ENCODE data around the gene CD2.

CD2 gene

DNA sequence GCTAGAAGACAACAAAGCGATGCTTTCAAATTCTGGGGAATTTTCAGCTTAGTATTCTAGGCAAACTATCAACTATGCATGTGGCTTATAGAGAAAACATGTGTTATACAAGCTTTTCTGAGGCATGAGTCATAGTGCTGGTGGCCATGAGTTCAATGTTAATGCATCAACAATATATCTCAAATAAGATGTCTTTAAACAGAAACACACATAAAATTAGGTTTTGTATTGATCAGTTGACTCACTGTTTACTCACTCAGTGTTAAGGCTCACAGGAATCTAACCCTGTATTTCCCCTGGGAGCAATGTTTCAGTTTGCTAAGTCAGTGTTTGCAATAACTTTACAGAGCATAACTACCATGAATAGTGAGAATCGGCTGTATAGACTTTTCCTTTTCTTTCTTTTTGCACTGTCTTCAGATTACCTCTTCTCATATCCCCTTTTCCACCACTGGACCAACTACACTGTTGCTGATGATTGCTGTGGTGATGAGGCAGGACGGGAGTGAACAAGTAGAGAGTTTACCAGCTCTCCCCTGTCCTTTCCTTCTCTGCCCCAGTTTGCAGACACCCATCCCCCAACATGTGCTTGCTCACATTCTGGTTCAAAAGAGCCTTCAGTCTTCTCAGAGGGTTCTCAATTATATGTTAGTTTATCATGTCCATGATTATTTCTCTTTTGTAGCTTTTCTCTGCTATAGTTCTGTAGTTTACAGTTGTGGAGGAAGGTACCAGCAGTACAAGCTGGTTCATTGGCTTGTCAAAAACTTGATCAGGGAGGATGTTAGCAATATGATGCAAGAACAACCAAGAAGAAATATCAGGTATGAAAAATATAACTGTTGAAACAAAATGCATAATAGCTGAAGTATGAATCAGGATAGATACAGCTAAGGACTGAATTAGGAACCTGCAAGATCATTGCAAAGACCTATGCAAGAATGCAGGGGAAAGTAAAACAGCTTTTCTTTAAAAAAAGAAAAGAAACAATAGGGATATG lies 23.9 kb downstream of the CD2 start:
- DNase-seq (ENCODE audit: low read depth in 2 of 2), result peak; percentile 94 to 95

DNA sequence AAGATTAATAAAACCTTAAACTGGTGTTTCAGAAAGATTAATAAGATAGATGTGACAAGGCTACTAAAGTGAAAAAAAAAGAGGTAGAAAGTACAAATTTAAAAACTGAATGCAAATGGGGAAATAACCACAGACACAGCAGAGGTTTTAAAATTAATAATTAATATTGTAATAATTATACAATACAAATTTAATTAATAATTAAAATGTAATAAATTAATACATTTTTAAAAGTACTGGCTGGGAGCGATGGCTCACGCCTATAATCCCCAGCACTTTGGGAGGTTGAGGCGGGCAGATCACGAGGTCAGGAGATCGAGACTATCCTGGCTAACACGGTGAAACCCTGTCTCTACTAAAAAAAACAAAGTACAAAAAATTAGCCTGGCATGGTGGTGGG lies 26.8 kb downstream of the CD2 start:
- no peak for DNase-seq (ENCODE audit: low read depth in 2 of 2)

GRCh38 chr1:116785006-116785405 lies 30.8 kb downstream of the CD2 start:
- no peak for DNase-seq (ENCODE audit: low read depth in 2 of 2)

- DNase-seq (ENCODE audit: low read depth in 2 of 2), result no peak
Observed at GRCh38 chr1:116786049-116786448, 31.8 kb downstream of the CD2 start.

GRCh38 chr1:116791727-116792126 lies 37.5 kb downstream of the CD2 start:
- no peak for DNase-seq (ENCODE audit: low read depth in 2 of 2)

- DNase-seq (ENCODE audit: low read depth in 2 of 2), result no peak
Observed at GRCh38 chr1:116793357-116793935, 39.2 kb downstream of the CD2 start.

GRCh38 chr1:116794371-116794770 lies 40.1 kb downstream of the CD2 start:
- no peak for DNase-seq (ENCODE audit: low read depth in 2 of 2)

- DNase-seq (ENCODE audit: low read depth in 2 of 2), result no peak
Observed at GRCh38 chr1:116794804-116795481, 40.7 kb downstream of the CD2 start.

DNA sequence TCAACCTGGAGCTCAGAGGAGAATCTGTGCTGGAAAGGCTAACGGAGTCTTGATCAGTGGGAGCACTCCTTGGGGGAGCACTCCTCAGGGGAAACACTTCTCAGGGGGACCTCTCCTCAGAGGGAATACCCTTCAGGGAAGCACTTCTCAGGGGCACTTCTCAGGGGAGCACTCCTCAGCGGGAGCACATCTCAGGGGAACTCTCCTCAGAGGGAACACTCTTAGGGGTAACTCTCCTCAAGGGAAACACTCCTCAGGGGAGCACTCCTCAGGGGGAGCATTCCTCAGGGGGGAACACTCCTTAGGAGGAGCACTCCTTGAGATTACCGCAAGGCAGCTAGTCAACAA lies 41.2 kb downstream of the CD2 start:
- no peak for DNase-seq (ENCODE audit: low read depth in 2 of 2)

GRCh38 chr1:116804736-116805135 lies 50.5 kb downstream of the CD2 start:
- DNase-seq (ENCODE audit: low read depth in 2 of 2), result no peak

GRCh38 chr1:116805398-116805797 lies 51.2 kb downstream of the CD2 start:
- no peak for DNase-seq (ENCODE audit: low read depth in 2 of 2)

GRCh38 chr1:116806245-116806644 lies 52.0 kb downstream of the CD2 start:
- DNase-seq (ENCODE audit: low read depth in 2 of 2), result no peak

DNA sequence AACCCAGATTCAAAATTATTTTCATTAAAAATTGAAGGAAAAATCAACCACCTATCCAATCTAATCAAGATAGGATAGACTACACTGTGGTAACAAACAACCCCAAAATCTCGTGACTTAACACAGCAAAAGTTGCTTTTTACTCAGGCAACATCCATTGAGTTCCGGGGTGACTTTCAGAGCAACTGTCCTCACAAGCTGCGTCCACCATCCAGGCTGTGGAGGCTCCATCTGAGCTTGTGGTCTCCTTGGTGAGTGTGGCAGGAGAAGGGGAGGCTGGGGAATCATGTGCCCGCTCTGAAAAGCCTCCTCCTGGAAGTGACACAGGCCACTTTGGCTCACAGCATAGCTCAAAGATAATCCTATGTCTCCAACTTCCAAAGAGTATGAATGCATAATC lies 52.4 kb downstream of the CD2 start:
- no peak for DNase-seq (ENCODE audit: low read depth in 2 of 2)

- no peak for DNase-seq (ENCODE audit: low read depth in 2 of 2)
Observed at GRCh38 chr1:116807394-116808199, 53.4 kb downstream of the CD2 start.

DNA sequence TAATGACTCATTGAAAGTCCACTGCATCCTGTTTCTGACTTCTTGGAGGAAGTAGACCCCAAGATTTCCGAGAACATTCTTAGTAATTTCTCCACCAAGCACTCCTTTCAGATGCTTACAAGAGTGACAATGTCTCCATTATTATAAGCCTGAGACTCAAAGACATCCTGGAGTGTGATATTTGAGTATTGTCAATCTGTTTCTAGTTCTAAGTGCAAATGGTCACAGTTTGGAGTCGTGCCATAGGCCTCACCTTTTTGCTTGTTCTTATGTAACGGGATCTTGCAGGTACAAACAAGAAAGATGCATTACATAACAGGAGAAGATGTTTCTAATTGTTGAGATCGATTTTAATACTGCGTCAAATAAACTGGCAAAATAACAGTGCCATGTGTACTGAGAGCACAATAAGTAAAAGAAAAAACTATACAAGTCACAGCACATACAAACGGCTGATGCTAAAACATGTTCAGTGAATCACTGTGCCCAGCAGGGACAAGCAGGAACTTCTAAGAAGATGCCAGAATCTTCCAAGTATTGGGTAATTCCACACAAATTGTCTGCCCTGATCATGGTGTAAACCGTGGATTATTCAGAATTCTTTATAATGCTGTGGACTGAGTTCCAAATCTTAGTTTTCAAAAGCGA lies 54.1 kb downstream of the CD2 start:
- no peak for DNase-seq (ENCODE audit: low read depth in 2 of 2)

- DNase-seq (ENCODE audit: low read depth in 2 of 2), result no peak
Observed at GRCh38 chr1:116808848-116809508, 54.7 kb downstream of the CD2 start.

DNA sequence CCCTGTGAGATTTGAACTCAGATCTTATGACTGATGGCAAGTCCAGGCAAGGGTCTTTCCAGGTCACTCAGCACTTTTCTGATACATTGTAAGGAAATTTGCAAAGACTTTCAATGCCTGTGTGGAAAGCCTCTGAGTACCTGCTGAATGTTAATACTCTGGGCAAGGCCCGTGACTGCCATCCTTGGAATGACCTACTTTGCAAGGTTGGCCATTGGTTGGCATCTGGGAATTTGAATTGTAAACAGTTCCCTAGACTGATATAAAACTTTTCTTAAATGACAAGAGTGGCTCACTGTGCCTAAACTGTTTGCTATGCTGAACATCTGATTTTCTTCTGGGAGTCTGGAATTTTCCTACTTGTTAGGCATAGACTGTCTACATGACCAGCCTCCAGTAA lies 57.1 kb downstream of the CD2 start:
- DNase-seq (ENCODE audit: low read depth in 2 of 2), result no peak

DNA sequence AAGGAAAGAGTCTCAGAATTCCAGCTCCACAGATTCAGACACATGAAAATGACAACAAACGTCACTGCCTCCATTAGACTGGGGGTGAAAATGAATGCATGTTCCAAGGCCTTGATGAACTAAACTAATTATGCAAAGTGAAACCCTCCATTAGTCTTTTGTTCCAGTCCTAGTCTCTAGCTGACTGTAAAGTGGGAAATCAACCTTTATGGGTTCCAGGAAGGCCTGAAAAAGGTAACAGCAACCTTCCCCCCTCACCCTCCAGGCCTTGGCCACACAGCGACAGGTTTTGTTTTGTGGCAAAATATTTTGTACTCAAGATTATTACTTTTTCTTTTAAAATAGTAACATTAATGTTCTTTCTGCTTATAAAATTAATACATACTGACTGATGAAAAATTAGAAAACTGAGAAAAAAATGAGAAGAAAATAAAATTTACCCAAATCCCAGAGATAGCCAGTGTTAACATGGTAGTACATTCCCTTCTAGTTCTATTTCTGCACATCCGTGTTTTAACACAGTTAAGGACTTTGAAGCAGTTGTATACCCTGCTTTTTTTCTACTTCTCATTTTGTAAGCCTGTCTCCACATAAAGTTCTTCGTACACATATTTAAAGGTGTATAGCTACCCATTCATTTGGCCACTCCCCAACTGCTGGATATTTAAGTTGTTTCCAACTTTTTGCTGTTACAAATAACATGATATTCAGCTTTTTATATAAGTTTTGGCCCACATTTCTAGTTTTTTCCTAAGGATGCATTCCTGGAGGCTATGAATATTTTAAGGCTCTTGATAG lies 60.9 kb downstream of the CD2 start:
- no peak for DNase-seq (ENCODE audit: low read depth in 2 of 2)

- DNase-seq (ENCODE audit: low read depth in 2 of 2), result peak in 1 of 2 experiments; percentile 6
Observed at GRCh38 chr1:116817582-116818064, 63.4 kb downstream of the CD2 start.

Measured in fibroblast of skin of left quadriceps (primary cell).